ENCODE measurements around the gene LGI2.
A peak's percentile ranks its signal among the peaks of the same experiment; 100 is the strongest.
"Not testable (repeated sequence)": the region's sequence is repeated elsewhere in the genome, so short reads cannot be mapped to it uniquely, and the experiment has no call there.

Gene LGI2

GRCh38 chr4:25022766-25023165, 8.0 kb downstream of the LGI2 start:
- no peak overlapping the region for H3K4ac ChIP-seq (ENCODE audit: low read depth, low read length)
- no peak overlapping the region for H3K56ac ChIP-seq (ENCODE audit: low read length)
- no peak overlapping the region for H4K5ac ChIP-seq (ENCODE audit: low read length)
- no peak overlapping the region for H3K4me2 ChIP-seq (ENCODE audit: low read length)
- H3K27ac ChIP-seq (ENCODE audit: low read depth, low read length), result no peak overlapping the region
- no peaks in the 10 kb centered on the region for H3K36me3 ChIP-seq (ENCODE audit: control insufficient read depth, insufficient read depth, low read length)
- no peak overlapping the region for H2BK15ac ChIP-seq (replicated peaks; ENCODE audit: low read depth)
- H3K23ac ChIP-seq (ENCODE audit: low read length), result no peak overlapping the region
- H3K9ac ChIP-seq (ENCODE audit: low read length), result no peak overlapping the region
- no peak overlapping the region for H3K4me3 ChIP-seq (ENCODE audit: low read length)
- H3K79me2 ChIP-seq (ENCODE audit: control insufficient read depth, insufficient read depth, low read length), result no peaks in the 10 kb centered on the region
- no peak overlapping the region for H2AK5ac ChIP-seq (ENCODE audit: low read length)
- no CpG with 5 or more reads among the region's 1 CpG for WGBS (ENCODE audit: extremely low coverage, insufficient coverage, low lambda C conversion rate)
- H3K18ac ChIP-seq (ENCODE audit: low read length), result no peak overlapping the region
- H3K79me1 ChIP-seq (ENCODE audit: low read length), result no peaks in the 10 kb centered on the region
- H2BK120ac ChIP-seq (ENCODE audit: low read depth, low read length), result no peak overlapping the region
- no peak for DNase-seq
- H3K4me1 ChIP-seq (ENCODE audit: control insufficient read depth, low read depth, low read length), result no peaks in the 10 kb centered on the region
- H3K27me3 ChIP-seq (ENCODE audit: insufficient read depth, low read length, poor library complexity), result no peaks in the 10 kb centered on the region
- no peak overlapping the region for H2BK5ac ChIP-seq (ENCODE audit: low read length)
- no peak overlapping the region for H4K8ac ChIP-seq (ENCODE audit: low read depth, low read length)

GRCh38 chr4:25021216-25021615, 9.5 kb downstream of the LGI2 start:
- no peaks in the 10 kb centered on the region for H3K4me1 ChIP-seq (ENCODE audit: control insufficient read depth, low read depth, low read length)
- H4K8ac ChIP-seq (ENCODE audit: low read depth, low read length), result no peak overlapping the region
- no peaks in the 10 kb centered on the region for H3K79me1 ChIP-seq (ENCODE audit: low read length)
- no peak overlapping the region for H3K9ac ChIP-seq (ENCODE audit: low read length)
- H3K4me2 ChIP-seq (ENCODE audit: low read length), result no peak overlapping the region
- no peak overlapping the region for H2AK5ac ChIP-seq (ENCODE audit: low read length)
- H2BK5ac ChIP-seq (ENCODE audit: low read length), result no peak overlapping the region
- H3K18ac ChIP-seq (ENCODE audit: low read length), result no peak overlapping the region
- DNase-seq, result peak; percentile 22
- H3K56ac ChIP-seq (ENCODE audit: low read length), result no peak overlapping the region
- H3K27me3 ChIP-seq (ENCODE audit: insufficient read depth, low read length, poor library complexity), result no peaks in the 10 kb centered on the region
- H4K5ac ChIP-seq (ENCODE audit: low read length), result no peak overlapping the region
- H3K4ac ChIP-seq (ENCODE audit: low read depth, low read length), result no peak overlapping the region
- no peak overlapping the region for H3K23ac ChIP-seq (ENCODE audit: low read length)
- no peaks in the 10 kb centered on the region for H3K79me2 ChIP-seq (ENCODE audit: control insufficient read depth, insufficient read depth, low read length)
- no CpG with 5 or more reads among the region's 2 CpGs for WGBS (ENCODE audit: extremely low coverage, insufficient coverage, low lambda C conversion rate)
- H3K4me3 ChIP-seq (ENCODE audit: low read length), result no peak overlapping the region
- no peak overlapping the region for H2BK120ac ChIP-seq (ENCODE audit: low read depth, low read length)
- H3K27ac ChIP-seq (ENCODE audit: low read depth, low read length), result no peak overlapping the region
- no peaks in the 10 kb centered on the region for H3K36me3 ChIP-seq (ENCODE audit: control insufficient read depth, insufficient read depth, low read length)
- H2BK15ac ChIP-seq (replicated peaks; ENCODE audit: low read depth), result no peak overlapping the region

- Histone ChIP-seq H3K27ac (ENCODE audit: low read depth, low read length) (no peak overlapping the region), H2AK5ac (ENCODE audit: low read length) (no peak overlapping the region), H4K8ac (ENCODE audit: low read depth, low read length) (no peak overlapping the region), H3K79me1 (ENCODE audit: low read length) (no peaks in the 10 kb centered on the region), H3K4me1 (ENCODE audit: control insufficient read depth, low read depth, low read length) (no peaks in the 10 kb centered on the region), H3K56ac (ENCODE audit: low read length) (no peak overlapping the region), H3K27me3 (ENCODE audit: insufficient read depth, low read length, poor library complexity) (no peaks in the 10 kb centered on the region), H3K23ac (ENCODE audit: low read length) (no peak overlapping the region), H3K4me3 (ENCODE audit: low read length) (no peak overlapping the region), H2BK120ac (ENCODE audit: low read depth, low read length) (no peak overlapping the region), H3K4ac (ENCODE audit: low read depth, low read length) (no peak overlapping the region), H3K9ac (ENCODE audit: low read length) (no peak overlapping the region), H2BK15ac (replicated peaks; ENCODE audit: low read depth) (no peak overlapping the region), H3K36me3 (ENCODE audit: control insufficient read depth, insufficient read depth, low read length) (no peaks in the 10 kb centered on the region), H3K4me2 (ENCODE audit: low read length) (no peak overlapping the region), H4K5ac (ENCODE audit: low read length) (no peak overlapping the region), H2BK5ac (ENCODE audit: low read length) (no peak overlapping the region), H3K79me2 (ENCODE audit: control insufficient read depth, insufficient read depth, low read length) (no peaks in the 10 kb centered on the region), H3K18ac (ENCODE audit: low read length) (no peak overlapping the region)
- no peak for DNase-seq
- WGBS (ENCODE audit: extremely low coverage, insufficient coverage, low lambda C conversion rate), result no CpG with 5 or more reads among the region's 5 CpGs
Observed at GRCh38 chr4:25020236-25020635, 10.5 kb downstream of the LGI2 start.

DNA sequence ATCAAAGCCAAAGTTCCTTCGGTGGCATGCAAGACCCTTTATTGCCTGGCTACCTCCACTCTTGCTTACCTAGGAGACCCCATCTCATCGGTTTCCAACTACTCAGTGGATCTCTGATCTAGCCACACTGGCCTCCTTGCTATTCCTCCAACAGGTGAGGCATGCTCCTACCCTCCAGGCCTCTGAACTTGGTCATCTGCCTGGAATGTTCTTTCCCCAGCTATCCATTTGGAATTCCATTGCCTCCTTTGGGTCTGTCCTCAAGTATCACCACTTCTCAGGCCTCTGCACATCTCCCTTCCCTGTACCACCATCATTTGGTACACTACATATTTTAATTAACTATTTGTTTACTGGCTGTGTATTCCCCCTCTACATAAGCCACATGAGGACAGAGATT, 11.2 kb downstream of the LGI2 start:
- H2BK15ac ChIP-seq (replicated peaks; ENCODE audit: low read depth), result no peak overlapping the region
- no peak overlapping the region for H3K4me3 ChIP-seq (ENCODE audit: low read length)
- H3K79me1 ChIP-seq (ENCODE audit: low read length), result no peaks in the 10 kb centered on the region
- no peak overlapping the region for H3K56ac ChIP-seq (ENCODE audit: low read length)
- no peak overlapping the region for H3K4me2 ChIP-seq (ENCODE audit: low read length)
- H3K36me3 ChIP-seq (ENCODE audit: control insufficient read depth, insufficient read depth, low read length), result no peaks in the 10 kb centered on the region
- H2BK5ac ChIP-seq (ENCODE audit: low read length), result no peak overlapping the region
- H3K27me3 ChIP-seq (ENCODE audit: insufficient read depth, low read length, poor library complexity), result no peaks in the 10 kb centered on the region
- H3K4me1 ChIP-seq (ENCODE audit: control insufficient read depth, low read depth, low read length), result no peaks in the 10 kb centered on the region
- H3K79me2 ChIP-seq (ENCODE audit: control insufficient read depth, insufficient read depth, low read length), result no peaks in the 10 kb centered on the region
- H2BK120ac ChIP-seq (ENCODE audit: low read depth, low read length), result no peak overlapping the region
- no peak overlapping the region for H3K23ac ChIP-seq (ENCODE audit: low read length)
- no peak overlapping the region for H3K4ac ChIP-seq (ENCODE audit: low read depth, low read length)
- H4K5ac ChIP-seq (ENCODE audit: low read length), result no peak overlapping the region
- H3K18ac ChIP-seq (ENCODE audit: low read length), result no peak overlapping the region
- peak; percentile 68 for DNase-seq
- no peak overlapping the region for H3K27ac ChIP-seq (ENCODE audit: low read depth, low read length)
- H4K8ac ChIP-seq (ENCODE audit: low read depth, low read length), result no peak overlapping the region
- no peak overlapping the region for H2AK5ac ChIP-seq (ENCODE audit: low read length)
- no CpG with 5 or more reads among the region's 2 CpGs for WGBS (ENCODE audit: extremely low coverage, insufficient coverage, low lambda C conversion rate)
- H3K9ac ChIP-seq (ENCODE audit: low read length), result no peak overlapping the region

GRCh38 chr4:25015012-25015411, 15.7 kb downstream of the LGI2 start:
- H3K27me3 ChIP-seq (ENCODE audit: insufficient read depth, low read length, poor library complexity), result no peaks in the 10 kb centered on the region
- no peak overlapping the region for H3K4me2 ChIP-seq (ENCODE audit: low read length)
- DNase-seq, result no peak
- no peak overlapping the region for H4K8ac ChIP-seq (ENCODE audit: low read depth, low read length)
- no peak overlapping the region for H3K4me3 ChIP-seq (ENCODE audit: low read length)
- H3K9ac ChIP-seq (ENCODE audit: low read length), result no peak overlapping the region
- H3K56ac ChIP-seq (ENCODE audit: low read length), result no peak overlapping the region
- no peak overlapping the region for H3K27ac ChIP-seq (ENCODE audit: low read depth, low read length)
- H2BK120ac ChIP-seq (ENCODE audit: low read depth, low read length), result no peak overlapping the region
- no CpG with 5 or more reads among the region's 3 CpGs for WGBS (ENCODE audit: extremely low coverage, insufficient coverage, low lambda C conversion rate)
- no peaks in the 10 kb centered on the region for H3K79me1 ChIP-seq (ENCODE audit: low read length)
- H3K18ac ChIP-seq (ENCODE audit: low read length), result no peak overlapping the region
- H3K23ac ChIP-seq (ENCODE audit: low read length), result no peak overlapping the region
- no peak overlapping the region for H2AK5ac ChIP-seq (ENCODE audit: low read length)
- H2BK15ac ChIP-seq (replicated peaks; ENCODE audit: low read depth), result no peak overlapping the region
- H3K4me1 ChIP-seq (ENCODE audit: control insufficient read depth, low read depth, low read length), result peaks cover 9% of the 10 kb centered on the region
- H3K36me3 ChIP-seq (ENCODE audit: control insufficient read depth, insufficient read depth, low read length), result no peaks in the 10 kb centered on the region
- no peaks in the 10 kb centered on the region for H3K79me2 ChIP-seq (ENCODE audit: control insufficient read depth, insufficient read depth, low read length)
- H3K4ac ChIP-seq (ENCODE audit: low read depth, low read length), result no peak overlapping the region
- no peak overlapping the region for H2BK5ac ChIP-seq (ENCODE audit: low read length)
- H4K5ac ChIP-seq (ENCODE audit: low read length), result no peak overlapping the region

DNA sequence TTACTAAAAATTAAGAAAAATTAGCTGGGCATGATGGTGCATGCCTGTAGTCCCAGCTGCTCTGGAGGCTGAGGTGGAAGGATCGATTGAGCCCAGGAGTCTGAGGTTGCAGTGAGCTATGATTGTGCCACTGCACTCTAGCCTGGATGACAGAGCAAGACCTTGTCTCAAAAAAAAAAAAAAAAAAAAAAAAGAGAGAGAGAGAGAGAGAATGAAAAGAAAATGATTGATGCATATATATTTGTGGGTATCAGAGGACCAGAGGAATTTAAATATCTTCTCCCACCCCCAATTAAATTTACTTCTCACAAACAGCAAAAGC, 16.1 kb downstream of the LGI2 start:
- not testable (repeated sequence) for H2BK15ac ChIP-seq (replicated peaks; ENCODE audit: low read depth); H3K4me3 ChIP-seq (ENCODE audit: low read length); H3K4me1 ChIP-seq (ENCODE audit: control insufficient read depth, low read depth, low read length); H3K4me2 ChIP-seq (ENCODE audit: low read length); H3K36me3 ChIP-seq (ENCODE audit: control insufficient read depth, insufficient read depth, low read length); H3K27me3 ChIP-seq (ENCODE audit: insufficient read depth, low read length, poor library complexity); H3K79me2 ChIP-seq (ENCODE audit: control insufficient read depth, insufficient read depth, low read length); H3K9ac ChIP-seq (ENCODE audit: low read length); H2AK5ac ChIP-seq (ENCODE audit: low read length); H3K23ac ChIP-seq (ENCODE audit: low read length); H4K8ac ChIP-seq (ENCODE audit: low read depth, low read length); H2BK5ac ChIP-seq (ENCODE audit: low read length); DNase-seq; H3K27ac ChIP-seq (ENCODE audit: low read depth, low read length); H3K18ac ChIP-seq (ENCODE audit: low read length); H3K4ac ChIP-seq (ENCODE audit: low read depth, low read length); H2BK120ac ChIP-seq (ENCODE audit: low read depth, low read length); H3K56ac ChIP-seq (ENCODE audit: low read length); H4K5ac ChIP-seq (ENCODE audit: low read length); H3K79me1 ChIP-seq (ENCODE audit: low read length)
- WGBS (ENCODE audit: extremely low coverage, insufficient coverage, low lambda C conversion rate), result no CpG with 5 or more reads among the region's 1 CpG
